GM12873 (cell line): ENCODE data around the gene CTXN2.

Experiments used
- TF ChIP-seq, protein P1 (sequence below): IDR thresholded peaks from 2 replicates; pipeline ENCODE4 v1.5.1; 2012; ENCODE audit warnings: low read depth, mild to moderate bottlenecking, moderate library complexity, low read length, control low read depth; ENCODE audit not compliant: insufficient read depth; ENCODE audit errors: missing control alignments

The CTXN2 gene

DNA sequence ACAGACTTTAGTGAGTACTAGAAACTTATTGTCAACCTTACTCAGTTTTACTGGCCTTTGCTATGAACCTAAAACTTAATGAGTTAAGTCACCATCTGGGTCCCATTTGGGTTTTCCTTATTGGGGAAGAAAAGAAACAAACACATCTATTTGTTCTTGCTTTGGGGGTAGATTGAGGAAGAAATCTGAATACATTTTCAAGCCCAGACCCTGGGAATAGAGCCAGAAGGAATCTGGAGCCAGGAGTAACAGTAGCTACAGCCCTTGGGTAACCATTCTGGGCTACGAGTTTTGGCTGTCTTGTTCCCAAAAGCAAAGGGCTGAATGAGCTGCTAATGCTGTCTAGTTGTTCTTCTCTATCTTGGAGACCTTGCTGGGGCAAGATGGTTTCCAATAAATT is 31.2 kb downstream of the CTXN2 start:
- TF ChIP-seq, protein P1, sequence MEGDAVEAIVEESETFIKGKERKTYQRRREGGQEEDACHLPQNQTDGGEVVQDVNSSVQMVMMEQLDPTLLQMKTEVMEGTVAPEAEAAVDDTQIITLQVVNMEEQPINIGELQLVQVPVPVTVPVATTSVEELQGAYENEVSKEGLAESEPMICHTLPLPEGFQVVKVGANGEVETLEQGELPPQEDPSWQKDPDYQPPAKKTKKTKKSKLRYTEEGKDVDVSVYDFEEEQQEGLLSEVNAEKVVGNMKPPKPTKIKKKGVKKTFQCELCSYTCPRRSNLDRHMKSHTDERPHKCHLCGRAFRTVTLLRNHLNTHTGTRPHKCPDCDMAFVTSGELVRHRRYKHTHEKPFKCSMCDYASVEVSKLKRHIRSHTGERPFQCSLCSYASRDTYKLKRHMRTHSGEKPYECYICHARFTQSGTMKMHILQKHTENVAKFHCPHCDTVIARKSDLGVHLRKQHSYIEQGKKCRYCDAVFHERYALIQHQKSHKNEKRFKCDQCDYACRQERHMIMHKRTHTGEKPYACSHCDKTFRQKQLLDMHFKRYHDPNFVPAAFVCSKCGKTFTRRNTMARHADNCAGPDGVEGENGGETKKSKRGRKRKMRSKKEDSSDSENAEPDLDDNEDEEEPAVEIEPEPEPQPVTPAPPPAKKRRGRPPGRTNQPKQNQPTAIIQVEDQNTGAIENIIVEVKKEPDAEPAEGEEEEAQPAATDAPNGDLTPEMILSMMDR, result no peak

DNA sequence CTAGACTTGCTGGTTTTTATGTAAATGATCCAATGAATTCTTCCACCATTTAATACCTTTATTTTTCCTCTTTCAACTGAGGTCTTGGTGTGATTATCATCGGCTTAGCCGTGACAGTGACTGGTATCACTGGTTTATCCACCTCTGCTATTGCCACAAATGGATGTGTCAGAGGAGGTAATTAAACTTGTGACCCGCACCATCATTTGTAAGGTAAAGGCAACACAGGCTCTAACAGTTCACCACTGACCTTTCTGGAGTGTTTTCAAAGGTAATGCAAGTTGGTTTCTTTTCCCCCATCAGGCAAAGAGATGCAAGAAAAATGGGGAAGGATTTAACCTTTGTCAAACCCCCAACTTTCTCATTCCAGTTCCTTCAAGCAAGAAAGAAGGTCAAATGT is 34.3 kb downstream of the CTXN2 start:
- TF ChIP-seq, protein P1, result no peak

DNA sequence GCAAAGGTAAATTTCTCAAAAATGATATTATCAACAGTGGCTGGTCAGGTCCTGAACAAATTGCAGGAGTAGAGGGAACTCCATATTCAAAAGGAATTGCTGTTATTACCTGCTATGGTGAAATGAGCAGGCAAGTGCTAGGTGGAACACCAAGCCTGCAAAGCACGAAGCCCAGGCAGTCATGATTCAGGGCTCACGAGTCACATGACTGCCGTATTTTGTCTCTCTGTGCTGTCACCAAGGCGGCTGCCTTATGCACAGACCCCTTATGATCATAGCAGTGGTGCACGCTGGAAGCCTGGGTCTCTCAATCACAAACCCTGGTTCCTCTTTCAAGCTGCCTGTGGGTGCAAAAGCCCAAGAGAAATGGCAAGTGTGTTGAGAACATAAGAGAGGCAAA is 39.0 kb downstream of the CTXN2 start:
- TF ChIP-seq, protein P1, result no peak

DNA sequence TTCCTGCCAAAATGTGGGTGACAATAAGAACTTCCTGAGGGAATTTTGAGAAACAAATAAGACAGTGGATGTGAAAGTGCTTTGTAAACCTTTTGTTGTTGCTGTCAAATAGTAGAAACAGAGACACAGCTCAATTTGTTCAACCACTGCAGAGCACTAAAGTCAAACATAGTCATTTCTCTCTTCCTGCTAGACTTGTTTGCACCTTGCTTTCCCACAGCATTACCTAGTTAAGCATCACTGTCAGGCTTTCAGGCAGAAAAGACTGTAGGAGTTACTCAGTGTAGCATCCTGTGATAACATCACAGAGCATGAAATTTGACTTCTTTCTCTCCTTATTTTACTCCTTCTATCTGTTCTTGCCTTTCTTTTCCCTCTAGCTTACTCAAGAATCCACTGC is 41.8 kb downstream of the CTXN2 start:
- TF ChIP-seq, protein P1, result no peak

DNA sequence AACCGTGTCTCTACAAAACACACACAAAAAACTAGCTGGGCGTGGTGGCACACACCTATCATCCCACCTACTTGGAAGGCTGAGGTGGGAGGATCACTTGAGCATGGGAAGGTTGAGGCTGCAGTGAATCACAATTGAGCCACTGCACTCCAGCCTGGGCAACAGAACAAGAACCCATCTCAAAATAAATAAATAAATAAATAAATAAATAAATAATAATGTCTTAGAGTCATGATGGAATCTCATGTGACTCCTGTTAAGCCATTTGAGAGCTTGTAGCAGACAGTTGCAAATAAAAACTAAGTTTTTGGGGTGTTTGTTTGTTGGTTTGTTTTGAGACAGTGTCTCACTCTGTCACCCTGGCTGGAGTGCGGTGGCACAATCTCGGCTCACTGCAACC is 47.9 kb downstream of the CTXN2 start:
- TF ChIP-seq, protein P1, result no peak

DNA sequence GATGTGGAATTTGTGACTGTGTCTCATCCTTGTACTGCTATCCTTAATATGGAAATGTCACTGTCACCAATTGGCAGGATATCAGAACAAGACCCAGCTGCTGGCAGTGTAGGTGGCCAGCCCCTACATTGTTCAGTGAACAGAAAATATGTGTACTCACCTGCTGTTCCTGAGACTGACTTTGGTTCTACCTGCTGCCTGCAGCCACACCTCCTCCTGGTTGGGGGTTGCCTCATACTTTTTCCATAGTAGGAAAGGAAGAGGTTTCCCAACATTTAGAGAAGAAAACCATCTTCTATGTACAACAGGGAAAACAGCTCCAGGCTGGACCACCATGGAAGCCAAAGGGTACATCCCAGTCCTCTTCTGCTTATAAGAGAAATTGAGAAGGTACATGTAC is 50.5 kb downstream of the CTXN2 start:
- TF ChIP-seq, protein P1, result no peak

DNA sequence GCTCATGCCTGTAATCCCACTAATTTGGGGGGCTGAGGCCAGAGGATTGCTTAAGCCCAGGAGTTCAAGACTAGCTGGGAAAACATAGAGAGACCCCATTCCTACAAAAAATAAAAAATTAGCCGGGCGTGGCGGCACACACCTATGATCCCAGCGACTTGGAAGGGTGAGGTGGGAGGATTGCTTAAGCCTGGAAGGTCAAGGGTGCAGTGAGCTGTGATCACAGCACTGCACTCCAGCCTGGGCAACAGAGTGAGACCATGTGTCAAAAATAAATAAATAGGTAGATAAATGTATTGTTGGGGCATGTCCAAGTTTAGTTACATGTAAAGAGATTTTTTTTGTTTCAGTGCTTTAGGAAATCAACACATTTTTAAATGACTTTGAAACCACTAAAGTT is 51.1 kb downstream of the CTXN2 start:
- TF ChIP-seq, protein P1, result no peak
